HepG2 (cell line): ENCODE measurements around the gene FAH. TPM values are rescaled to one million over a fixed set of nuclear protein-coding genes. Genes with fewer than 3 reads are reported as not detected.
"Not testable (repeated sequence)": the region's sequence is repeated elsewhere in the genome, so short reads cannot be mapped to it uniquely, and the experiment has no call there.

Source experiments
- ATAC-seq: fragments of 200-7000 bp; cut with Tn5 transposase; 3 replicates; pipeline ENCODE4 v1.9.1; 2020; ENCODE audit warnings: mild to moderate bottlenecking, moderate library complexity
- BruUV-seq: library from RNA; stranded (reverse); fragments of 400-500 nt; replicated peaks from 2 replicates; lab custom pipeline; 2021; lab: Mats Ljungman, UMichigan
- CTCF ChIA-PET: fragments of 300-600 bp; formaldehyde crosslinking; extraction: SDS; loops from one replicate; lab custom pipeline; 2021; ENCODE audit warnings: low total read pairs, inconsistent platforms, low intra/inter-chr PET ratio; lab: Yijun Ruan, JAX
- POLR2A ChIA-PET: fragments of 350-600 bp; sonication (Branson Sonifier 250); formaldehyde crosslinking; loops from one replicate; lab custom pipeline; 2020; ENCODE audit warnings: antibody characterized with exemption, inconsistent platforms; lab: Yijun Ruan, JAX
- DNase-seq: peaks from one replicate; pipeline ENCODE4 v3.0.0-alpha.2; 2015; ENCODE audit warnings: low spot score
- FAIRE-seq: peaks from 3 replicates; lab custom pipeline; 2011; peaks lifted over from hg19 to GRCh38; lab: Jason Lieb, UNC
- H2AFZ ChIP-seq: one replicate; pipeline ENCODE4 v1.6.1; 2011; ENCODE audit warnings: low read length, inconsistent platforms
- H3K27ac ChIP-seq: fragments of 300-600 bp; 3 replicates; pipeline ENCODE4 v1.8.0; 2011; ENCODE audit warnings: mixed run types, mild to moderate bottlenecking, mixed read lengths, low read length, inconsistent platforms; ENCODE audit not compliant: insufficient read depth; ENCODE audit errors: extremely low read length
- H3K27me3 ChIP-seq, 2 experiments: fragments of 200-600 bp in 1 of 2; 2 replicates in 1 of 2; 3 replicates in 1 of 2; pipeline versions ENCODE4 v1.6.0 to v1.8.0; 2011; ENCODE audit warnings: low read length in 2 of 2, mild to moderate bottlenecking in 2 of 2, moderate library complexity in 2 of 2, inconsistent platforms in 1 of 2; ENCODE audit not compliant: insufficient read depth in 2 of 2, control insufficient read depth in 1 of 2
- H3K36me3 ChIP-seq, 2 experiments: fragments of 200-600 bp in 1 of 2; replicated peaks in 1 of 2; 2 replicates in 1 of 2; 3 replicates in 1 of 2; pipeline versions ENCODE4 v1.5.1 to v1.8.0; 2011; ENCODE audit warnings: low read length in 2 of 2, inconsistent platforms in 1 of 2; ENCODE audit not compliant: insufficient read depth in 2 of 2, control insufficient read depth in 1 of 2
- H3K4me1 ChIP-seq: 2 replicates; pipeline ENCODE4 v1.5.1; 2012; ENCODE audit warnings: low read length, inconsistent platforms; ENCODE audit not compliant: insufficient read depth
- H3K4me2 ChIP-seq: 2 replicates; pipeline ENCODE4 v1.6.0; 2011; ENCODE audit warnings: low read depth, low read length, inconsistent platforms
- H3K4me3 ChIP-seq, 3 experiments: fragments of 200-600 bp in 1 of 3; sonication (generic), shearing (Covaris generic) in 1 of 3; replicated peaks in 1 of 3; 2 replicates each; pipeline ENCODE4 v1.5.1; 2011 to 2016; ENCODE audit warnings: low read length in 3 of 3, inconsistent platforms in 2 of 3, low read depth in 2 of 3, mild to moderate bottlenecking in 2 of 3, control low read depth in 1 of 3, mixed read lengths in 1 of 3; ENCODE audit not compliant: insufficient read depth in 1 of 3
- H3K79me2 ChIP-seq: one replicate; pipeline ENCODE4 v1.6.1; 2011; ENCODE audit warnings: low read length, inconsistent platforms; ENCODE audit not compliant: insufficient read depth
- H3K9ac ChIP-seq: 2 replicates; pipeline ENCODE4 v1.6.0; 2011; ENCODE audit warnings: mild to moderate bottlenecking, low read depth, low read length, inconsistent platforms; ENCODE audit not compliant: insufficient read depth
- H3K9me3 ChIP-seq: 2 replicates; pipeline ENCODE4 v1.5.1; 2012; ENCODE audit warnings: mild to moderate bottlenecking, low read length
- H4K20me1 ChIP-seq: 2 replicates; pipeline ENCODE4 v1.6.0; 2011; ENCODE audit warnings: inconsistent platforms, mild to moderate bottlenecking, low read length, moderate library complexity; ENCODE audit not compliant: insufficient read depth
- ATF3 ChIP-seq: sonication (generic); formaldehyde crosslinking; IDR thresholded peaks from 2 replicates; pipeline ENCODE4 v1.4.0; 2020; ENCODE audit warnings: missing genetic modification reagents
- CHD4 ChIP-seq: fragments of 200-600 bp; sonication (generic); IDR thresholded peaks from 2 replicates; pipeline ENCODE4 v1.7.0; 2017; ENCODE audit warnings: mild to moderate bottlenecking, low read length, borderline replicate concordance
- FOSL2 ChIP-seq: sonication (generic); formaldehyde crosslinking; IDR thresholded peaks from 2 replicates; pipeline ENCODE4 v1.4.0; 2020; ENCODE audit warnings: missing genetic modification reagents
- JUND ChIP-seq: sonication (generic); formaldehyde crosslinking; IDR thresholded peaks from 2 replicates; pipeline ENCODE4 v1.8.0; 2022; ENCODE audit warnings: mild to moderate bottlenecking, missing genetic modification reagents
- NR2F6 ChIP-seq, 2 experiments: IDR thresholded peaks; 2 replicates each; pipeline ENCODE4 v1.6.1; 2016; ENCODE audit warnings: antibody characterized with exemption in 1 of 2, mild to moderate bottlenecking in 1 of 2
- SAP130 ChIP-seq: IDR thresholded peaks from 2 replicates; pipeline ENCODE4 v1.6.1; 2016; ENCODE audit warnings: low read depth
- USF2 ChIP-seq, 2 experiments: sonication (generic) in 1 of 2; formaldehyde crosslinking in 1 of 2; IDR thresholded peaks; 2 replicates each; pipeline versions ENCODE4 v1.5.1 to v1.6.1; 2011 to 2020; ENCODE audit warnings: borderline replicate concordance in 1 of 2, low read depth in 1 of 2, low read length in 1 of 2, mild to moderate bottlenecking in 1 of 2, missing genetic modification reagents in 1 of 2, moderate library complexity in 1 of 2
- ZBTB33 ChIP-seq: sonication (generic); formaldehyde crosslinking; IDR thresholded peaks from 2 replicates; pipeline ENCODE4 v1.4.0; 2020; ENCODE audit warnings: missing genetic modification reagents
- ZNF281 ChIP-seq: sonication (generic); formaldehyde crosslinking; IDR thresholded peaks from 2 replicates; pipeline ENCODE4 v1.4.0; 2020; ENCODE audit warnings: missing genetic modification reagents, borderline replicate concordance
- ZNF629 ChIP-seq: sonication (generic); formaldehyde crosslinking; conservative IDR thresholded peaks from 2 replicates; pipeline ENCODE4 v1.5.0; 2020; ENCODE audit warnings: missing genetic modification reagents
- ZNF7 ChIP-seq: IDR thresholded peaks from 2 replicates; pipeline ENCODE4 v1.6.1; 2016; ENCODE audit warnings: missing biosample characterization, missing genetic modification reagents
- WGBS: methylation state at CpG from one replicate; pipeline ENCODE4 v1.1.6; 2017; ENCODE audit warnings: low lambda C conversion rate; 5-methylcytosine and 5-hydroxymethylcytosine counted together
- in situ Hi-C: cut with HindIII; loops from 2 replicates; pipeline ENCODE4 v1.10.0; 2017; ENCODE audit warnings: low pct_unique_long_range_greater_than_20kb; ENCODE audit not compliant: extremely low pct_ligation_motif_present
- intact Hi-C: fragments of 100-400 bp; cut with micrococcal nuclease; formaldehyde crosslinking; loops from one replicate; pipeline ENCODE4 v1.10.0; 2022; ENCODE audit not compliant: unreplicated experiment
- polyA plus RNA-seq, 8 experiments: library from polyadenylated mRNA; depleted of rRNA in 3 of 8; stranded (reverse) in 7 of 8; unstranded in 1 of 8; fragments of >200 nt; fragmentation: Illumina TruSeq in 4 of 8; extraction: Trizol in 4 of 8; gene quantifications; 2 replicates each; pipeline versions ENCODE4 v1.2.1 to v1.2.3, GENCODE V29; 2011 to 2016; ENCODE audit warnings: low read depth in 4 of 8, missing spikeins in 1 of 8, mixed read lengths in 1 of 8; ENCODE audit not compliant: insufficient read depth in 1 of 8
- total RNA-seq, 5 experiments: library from RNA; depleted of rRNA; stranded (reverse); fragments of >200 nt; fragmentation: Illumina TruSeq; extraction: Trizol; gene quantifications; 2 replicates each; pipeline ENCODE4 v1.2.3, GENCODE V29; 2016; ENCODE audit warnings: low read depth in 1 of 5

Gene FAH
- total and polyA plus RNA-seq, 2 of the 13 experiments (the other 11 are each of a cell fraction or from before 2014, with no cell fraction given) = 36.6 to 75.0 TPM

- peak; percentile 21 for DNase-seq
- 88% methylated on average over 16 of the region's 16 CpGs for WGBS
- H3K27me3 ChIP-seq; ATAC-seq; FAIRE-seq; BruUV-seq; H3K4me3 ChIP-seq; CTCF ChIA-PET; H3K27ac ChIP-seq; H3K36me3 ChIP-seq; H4K20me1 ChIP-seq; H3K9ac ChIP-seq; H2AFZ ChIP-seq; H3K9me3 ChIP-seq; TF ChIP-seq USF2 (IDR thresholded peaks at IDR 0.05; ENCODE audit: low read depth, low read length); NR2F6 (CRISPR knock-in tag; IDR thresholded peaks at IDR 0.05): not testable (repeated sequence)
- Histone ChIP-seq H3K79me2 (peaks cover 24% of the 10 kb centered on the region), H3K4me2 (peak overlapping the region; percentile 85; the same call in 1 of the 2 replicates), H3K4me1 (peaks cover 71% of the 10 kb centered on the region)
- POLR2A ChIA-PET = interaction anchor here (1.2 kb wide), 1 partner anchor 16 kb away, joined by 4 read pairs; no protein-coding TSS in a partner anchor
- intact Hi-C loops (loop anchor here (10.0 kb wide), 1 partner anchor 271 kb away; no protein-coding TSS in a partner anchor), in situ Hi-C loops (loop anchor here (25.0 kb wide), 1 partner anchor 268 kb away; the partner anchor contains the start of gene MTHFS)
- 0 out of 2 replicates have a peak, but pooled peaks have one; percentile 12 for TF ChIP-seq ZBTB33 (CRISPR knock-in tag)
- peak; percentile 15; the same call in 1 of the 2 replicates for TF ChIP-seq USF2 (CRISPR knock-in tag; IDR thresholded peaks at IDR 0.05; ENCODE audit: borderline replicate concordance)
- TF ChIP-seq NR2F6 (IDR thresholded peaks at IDR 0.05) = 0 out of 2 replicates have a peak, but pooled peaks have one; percentile 29
- TF ChIP-seq CHD4 = peak; percentile 73; the same call in 1 of the 2 replicates
- TF ChIP-seq ZNF7 (CRISPR knock-in tag) = 0 out of 2 replicates have a peak, but pooled peaks have one; percentile 6
- 0 out of 2 replicates have a peak, but pooled peaks have one; percentile 20 for TF ChIP-seq ATF3 (CRISPR knock-in tag)
- peak; percentile 24; the same call in 1 of the 2 replicates for TF ChIP-seq ZNF281 (CRISPR knock-in tag)
- TF ChIP-seq JUND (CRISPR knock-in tag) = peak; percentile 63; the same call in 1 of the 2 replicates
- peak; percentile 95 for TF ChIP-seq FOSL2 (CRISPR knock-in tag)
- TF ChIP-seq SAP130 = 0 out of 2 replicates have a peak, but pooled peaks have one; percentile 26
- TF ChIP-seq ZNF629 (CRISPR knock-in tag) = peak; percentile 94
Observed at GRCh38 chr15:80155378-80156175, 2.8 kb downstream of the FAH start.
